Upper lobe of right lung (tissue), 1 donor: Measurements from ENCODE around the gene MAFG. TPM values are rescaled to one million over a fixed set of nuclear protein-coding genes. Genes with fewer than 3 reads are reported as not detected.

Experiments
- ATAC-seq: fragments of 200-7000 bp; cut with Tn5 transposase; one replicate; pipeline ENCODE4 v1.9.1; 2020; ENCODE audit warnings: mild to moderate bottlenecking, moderate library complexity
- DNase-seq: peaks from one replicate; pipeline ENCODE4 v3.0.0-alpha.2; 2020
- H3K27ac ChIP-seq: fragments of 200-600 bp; one replicate; pipeline ENCODE4 v1.8.0; 2022
- H3K27me3 ChIP-seq: fragments of 200-600 bp; one replicate; pipeline ENCODE4 v1.8.0; 2022; ENCODE audit warnings: mild to moderate bottlenecking
- H3K36me3 ChIP-seq: fragments of 200-600 bp; one replicate; pipeline ENCODE4 v1.8.0; 2022
- H3K4me1 ChIP-seq: fragments of 200-600 bp; one replicate; pipeline ENCODE4 v1.8.0; 2022
- H3K4me3 ChIP-seq: fragments of 200-600 bp; one replicate; pipeline ENCODE4 v1.8.0; 2022; ENCODE audit warnings: mild to moderate bottlenecking
- H3K9me3 ChIP-seq: fragments of 200-600 bp; one replicate; pipeline ENCODE4 v1.8.0; 2022
- intact Hi-C: fragments of 100-400 bp; cut with DNase I; formaldehyde crosslinking; loops from one replicate; pipeline ENCODE4 v1.11.0; 2022
- total RNA-seq: library from RNA; stranded (reverse); fragmentation: NEBNext Ultra II Directional; extraction: Animal tissue kit (Norgen Biotek cat#: 25700); gene quantifications from one replicate; pipeline ENCODE4 v1.2.1, GENCODE V29; 2021
- TF ChIP-seq, protein P1 (sequence below): fragments of 200-600 bp; IDR thresholded peaks from one replicate; pipeline ENCODE4 v1.8.0; 2022; ENCODE audit warnings: antibody characterized with exemption
- donor health status: DM: no; HTN: yes; CAD: no; lungs with severe emphysema.

Gene MAFG
- total RNA-seq, 1 donor from 2014 or later: 35.9 TPM

DNA sequence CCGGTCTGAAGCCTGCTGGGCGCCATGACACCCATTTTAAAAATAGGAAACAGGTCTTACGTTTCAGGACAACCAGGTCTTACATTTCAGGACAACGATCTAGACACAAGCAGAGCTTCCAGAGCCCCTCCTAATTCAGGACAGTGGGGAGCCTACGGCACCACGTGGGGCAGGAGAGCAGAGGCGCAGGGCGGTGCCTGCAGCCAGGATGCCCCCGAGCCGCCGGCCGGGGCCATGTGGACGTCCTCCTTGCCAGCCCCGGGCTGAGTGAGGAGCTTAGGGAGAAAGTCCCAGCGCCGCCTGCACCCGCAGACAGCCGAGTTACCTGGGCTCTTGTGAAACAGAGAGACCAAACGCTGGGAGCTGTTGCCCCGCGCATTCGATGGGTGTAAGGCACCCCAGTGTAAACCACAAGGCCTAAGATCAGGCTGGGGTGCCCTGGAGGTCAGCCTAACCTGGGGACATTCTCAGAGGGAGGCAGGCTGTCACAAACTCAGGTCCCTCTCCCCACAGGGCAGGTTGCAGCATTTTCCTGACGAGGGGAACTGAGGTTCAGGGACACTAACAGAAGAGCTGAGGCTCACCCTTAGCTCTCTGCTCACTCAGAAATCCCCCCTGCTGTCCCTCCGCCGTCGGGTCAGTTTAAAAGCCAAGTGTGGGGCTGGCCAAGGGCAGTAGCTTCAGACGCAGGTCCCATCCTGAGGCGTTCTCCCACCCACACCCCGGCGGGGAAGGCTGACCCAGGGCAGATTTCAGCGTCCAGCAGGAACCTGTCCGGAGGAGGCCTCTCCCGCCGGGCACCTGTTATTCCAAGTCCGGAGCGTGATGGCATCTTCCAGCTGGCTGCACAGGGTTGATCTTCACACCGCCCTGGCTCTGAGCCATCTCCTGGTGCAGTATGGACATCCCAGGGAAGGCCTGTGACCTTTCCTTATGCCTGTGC is 35.2 kb upstream of the MAFG start:
- no peak for ATAC-seq
- H3K36me3 ChIP-seq: no peaks in the 10 kb centered on the region
- H3K4me3 ChIP-seq: no peak overlapping the region
- TF ChIP-seq, protein P1, sequence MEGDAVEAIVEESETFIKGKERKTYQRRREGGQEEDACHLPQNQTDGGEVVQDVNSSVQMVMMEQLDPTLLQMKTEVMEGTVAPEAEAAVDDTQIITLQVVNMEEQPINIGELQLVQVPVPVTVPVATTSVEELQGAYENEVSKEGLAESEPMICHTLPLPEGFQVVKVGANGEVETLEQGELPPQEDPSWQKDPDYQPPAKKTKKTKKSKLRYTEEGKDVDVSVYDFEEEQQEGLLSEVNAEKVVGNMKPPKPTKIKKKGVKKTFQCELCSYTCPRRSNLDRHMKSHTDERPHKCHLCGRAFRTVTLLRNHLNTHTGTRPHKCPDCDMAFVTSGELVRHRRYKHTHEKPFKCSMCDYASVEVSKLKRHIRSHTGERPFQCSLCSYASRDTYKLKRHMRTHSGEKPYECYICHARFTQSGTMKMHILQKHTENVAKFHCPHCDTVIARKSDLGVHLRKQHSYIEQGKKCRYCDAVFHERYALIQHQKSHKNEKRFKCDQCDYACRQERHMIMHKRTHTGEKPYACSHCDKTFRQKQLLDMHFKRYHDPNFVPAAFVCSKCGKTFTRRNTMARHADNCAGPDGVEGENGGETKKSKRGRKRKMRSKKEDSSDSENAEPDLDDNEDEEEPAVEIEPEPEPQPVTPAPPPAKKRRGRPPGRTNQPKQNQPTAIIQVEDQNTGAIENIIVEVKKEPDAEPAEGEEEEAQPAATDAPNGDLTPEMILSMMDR: no peak
- H3K4me1 ChIP-seq: peaks cover 22% of the 10 kb centered on the region
- no peak for DNase-seq
- intact Hi-C loops: loop anchor here (10.0 kb wide), 1 partner anchor 192 kb away; no protein-coding TSS in a partner anchor
- H3K9me3 ChIP-seq: no peaks in the 10 kb centered on the region
- peaks cover 40% of the 10 kb centered on the region for H3K27me3 ChIP-seq
- H3K27ac ChIP-seq: no peak overlapping the region

GRCh38 chr17:81961521-81962498 is 34.3 kb upstream of the MAFG start:
- DNase-seq: no peak
- TF ChIP-seq, protein P1: no peak
- Histone ChIP-seq H3K36me3 (no peaks in the 10 kb centered on the region), H3K27ac (no peak overlapping the region), H3K9me3 (no peaks in the 10 kb centered on the region), H3K4me3 (no peak overlapping the region), H3K4me1 (peaks cover 14% of the 10 kb centered on the region), H3K27me3 (peaks cover 41% of the 10 kb centered on the region)
- intact Hi-C loops: loop anchor here (10.0 kb wide), 1 partner anchor 193 kb away; no protein-coding TSS in a partner anchor
- ATAC-seq: no peak

- Histone ChIP-seq H3K27me3 (peaks cover 41% of the 10 kb centered on the region), H3K9me3 (no peaks in the 10 kb centered on the region), H3K36me3 (no peaks in the 10 kb centered on the region), H3K4me3 (peak within 1 kb of the TSS; percentile 47), H3K27ac (no peak within 1 kb of the TSS), H3K4me1 (peaks cover 9% of the 10 kb centered on the region)
- DNase-seq (no peak), ATAC-seq (peak; percentile 18)
- intact Hi-C loops: loop anchor here (10.0 kb wide), 1 partner anchor 194 kb away; no protein-coding TSS in a partner anchor
- TF ChIP-seq, protein P1: no peak
Measured at GRCh38 chr17:81961087-81961511, 33.6 kb upstream of the MAFG start, which contains the start of gene NOTUM. Gene NOTUM, minus strand, starts transcription at chr17:81961187. Its CDS starts 278 bp downstream, at chr17:81960909.

DNA sequence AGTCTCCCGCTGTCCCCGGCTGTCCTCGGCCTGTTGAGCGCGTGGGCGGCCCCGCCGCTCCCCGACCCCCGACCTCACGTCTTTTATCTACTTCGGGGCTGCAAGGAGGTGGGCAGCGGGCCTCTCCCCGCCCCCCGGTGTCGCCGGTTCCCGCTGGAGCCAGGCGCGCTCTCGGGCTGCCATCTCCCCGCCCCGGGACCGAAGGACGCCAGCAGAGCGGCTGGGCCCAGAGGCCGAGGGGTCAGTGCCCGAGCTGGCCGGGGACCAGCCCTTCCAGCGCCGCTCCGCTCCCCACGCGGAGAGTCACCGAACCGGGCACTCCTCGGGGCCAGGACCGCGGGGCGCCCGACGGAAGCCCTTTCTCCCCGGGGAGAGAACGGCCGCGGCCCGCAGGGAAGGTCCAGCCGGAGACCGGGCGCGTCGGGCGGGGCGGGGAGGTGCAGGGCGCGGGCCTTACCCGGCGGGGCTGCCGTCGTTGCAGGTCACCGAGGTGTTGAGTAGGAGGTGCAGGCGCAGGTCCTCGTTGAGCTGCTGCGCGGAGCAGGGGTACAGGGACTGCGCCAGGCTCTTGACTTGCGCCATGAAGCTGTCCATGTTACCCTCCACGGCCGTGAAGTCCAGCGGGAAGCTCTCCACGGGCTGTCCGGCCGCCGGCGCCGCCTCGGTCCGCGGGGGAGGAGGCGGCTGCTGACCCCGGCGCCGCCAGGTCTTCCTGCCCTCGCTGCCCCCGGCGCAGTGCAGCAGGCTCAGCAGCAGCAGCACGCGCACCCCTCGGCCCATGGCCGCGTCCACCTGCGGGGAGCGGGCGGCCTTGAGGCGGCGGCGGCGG is 32.8 kb upstream of the MAFG start:
- Histone ChIP-seq H3K27me3 (peaks cover 41% of the 10 kb centered on the region), H3K27ac (no peak overlapping the region), H3K4me1 (peaks cover 9% of the 10 kb centered on the region), H3K9me3 (no peaks in the 10 kb centered on the region), H3K36me3 (no peaks in the 10 kb centered on the region), H3K4me3 (peak overlapping the region; percentile 47)
- intact Hi-C loops: loop anchor here (10.0 kb wide), 1 partner anchor 194 kb away; no protein-coding TSS in a partner anchor
- ATAC-seq (peak; percentile 2), DNase-seq (no peak)
- TF ChIP-seq, protein P1: no peak
